B cell (primary cell): ENCODE measurements around the gene SLC5A5. TPM values are rescaled to one million over a fixed set of nuclear protein-coding genes. Genes with fewer than 3 reads are reported as not detected.
A peak's percentile ranks its signal among the peaks of the same experiment; 100 is the strongest.

Experiments used
- ATAC-seq: fragments of 200-7000 bp; cut with Tn5 transposase; one replicate; pipeline ENCODE4 v1.10.0; 2021; ENCODE audit warnings: low read depth, mild to moderate bottlenecking, moderate number of reproducible peaks, moderate library complexity
- CTCF ChIA-PET: fragments of 350-600 bp; sonication (Branson Sonifier 250); formaldehyde crosslinking; loops from one replicate; lab custom pipeline; 2021; ENCODE audit warnings: antibody characterized with exemption, inconsistent platforms; lab: Charles Lee
- POLR2A ChIA-PET: fragments of 350-600 bp; sonication (Branson Sonifier 250); formaldehyde crosslinking; loops from one replicate; lab custom pipeline; 2021; ENCODE audit warnings: antibody characterized with exemption; lab: Charles Lee
- DNase-seq: peaks from one replicate; pipeline ENCODE4 v3.0.0; 2013
- H2AFZ ChIP-seq: 2 replicates; pipeline ENCODE4 v1.6.1; 2012; ENCODE audit warnings: mild to moderate bottlenecking, low read depth, low read length; ENCODE audit not compliant: insufficient read depth, poor library complexity, severe bottlenecking
- H3K27ac ChIP-seq, 2 donors: 1 replicate in 1 of 2; 2 replicates in 1 of 2; pipeline ENCODE4 v1.5.1; 2012 to 2013; ENCODE audit warnings: low read length in 2 of 2, mild to moderate bottlenecking in 2 of 2, moderate library complexity in 1 of 2
- H3K27me3 ChIP-seq, 4 experiments: fragments of 200-600 bp in 1 of 4; sonication (generic) in 1 of 4; replicated peaks in 1 of 4; 1 replicate in 2 of 4; 2 replicates in 2 of 4; pipeline versions ENCODE4 v1.6.1 to v1.7.0; 2013 to 2016; ENCODE audit warnings: low read length in 3 of 4, mild to moderate bottlenecking in 2 of 4, mixed read lengths in 1 of 4, moderate library complexity in 1 of 4; ENCODE audit not compliant: insufficient read depth in 4 of 4, control insufficient read depth in 3 of 4; ENCODE audit errors: control extremely low read depth in 1 of 4
- H3K36me3 ChIP-seq, 2 experiments: replicated peaks in 1 of 2; 1 replicate in 1 of 2; 2 replicates in 1 of 2; pipeline versions ENCODE4 v1.6.1 to v1.7.1; 2013; ENCODE audit warnings: low read length in 1 of 2; ENCODE audit not compliant: insufficient read depth in 2 of 2, control insufficient read depth in 1 of 2; ENCODE audit errors: control extremely low read depth in 1 of 2, extremely low read depth in 1 of 2
- H3K4me1 ChIP-seq, 2 donors: fragments of 200-600 bp in 1 of 2; sonication (generic) in 1 of 2; 1 replicate in 1 of 2; 2 replicates in 1 of 2; pipeline versions ENCODE4 v1.5.1 to v1.6.1; 2013 to 2017; ENCODE audit warnings: low read length in 2 of 2; ENCODE audit not compliant: control insufficient read depth in 2 of 2, insufficient read depth in 2 of 2
- H3K4me2 ChIP-seq: replicated peaks from 2 replicates; pipeline ENCODE3; 2012; ENCODE audit warnings: mild to moderate bottlenecking, low read depth, low read length; ENCODE audit not compliant: poor library complexity, severe bottlenecking
- H3K4me3 ChIP-seq, 5 experiments: fragments of 200-600 bp in 1 of 5; sonication (generic) in 1 of 5; 1 replicate in 3 of 5; 2 replicates in 2 of 5; pipeline versions ENCODE4 v1.5.1 to v1.7.0; 2011 to 2016; ENCODE audit warnings: low read length in 4 of 5, mild to moderate bottlenecking in 4 of 5, low read depth in 2 of 5, control low read depth in 1 of 5, moderate library complexity in 1 of 5; ENCODE audit not compliant: insufficient read depth in 1 of 5; ENCODE audit errors: control extremely low read depth in 1 of 5, extremely low read depth in 1 of 5
- H3K79me2 ChIP-seq: fragments of 200-600 bp; sonication (generic); one replicate; pipeline ENCODE4 v1.6.0; 2016; ENCODE audit warnings: low read length; ENCODE audit not compliant: control insufficient read depth, insufficient read depth
- H3K9ac ChIP-seq: fragments of 200-600 bp; sonication (generic); 2 replicates; pipeline ENCODE4 v1.6.1; 2017; ENCODE audit warnings: mild to moderate bottlenecking, low read length, moderate library complexity
- H3K9me3 ChIP-seq, 3 donors: one replicate each; pipeline versions ENCODE4 v1.6.1 to v1.7.1; 2013; ENCODE audit warnings: low read length in 2 of 3; ENCODE audit not compliant: control insufficient read depth in 2 of 3, insufficient read depth in 1 of 3; ENCODE audit errors: control extremely low read depth in 1 of 3
- H4K20me1 ChIP-seq: 2 replicates; pipeline ENCODE4 v1.6.0; 2012; ENCODE audit warnings: mild to moderate bottlenecking, low read length; ENCODE audit not compliant: insufficient read depth, control insufficient read depth, poor library complexity, severe bottlenecking
- H3K27ac Mint-ChIP-seq: one replicate; pipeline ENCODE4 v1.8.0; 2021; ENCODE audit warnings: mixed read lengths
- H3K27me3 Mint-ChIP-seq: one replicate; pipeline ENCODE4 v1.8.0; 2021; ENCODE audit warnings: mixed read lengths
- H3K4me1 Mint-ChIP-seq: one replicate; pipeline ENCODE4 v1.8.0; 2021; ENCODE audit warnings: mixed read lengths
- H3K4me3 Mint-ChIP-seq: one replicate; pipeline ENCODE4 v1.8.0; 2021; ENCODE audit warnings: mixed read lengths
- H3K9me3 Mint-ChIP-seq: one replicate; pipeline ENCODE4 v1.8.0; 2022; ENCODE audit warnings: mixed read lengths; ENCODE audit not compliant: insufficient read depth
- CTCF ChIP-seq: fragments of 200-600 bp; IDR thresholded peaks from one replicate; pipeline ENCODE4 v1.8.0; 2022; ENCODE audit warnings: antibody characterized with exemption, mild to moderate bottlenecking
- EZH2 ChIP-seq: IDR thresholded peaks from 2 replicates; pipeline ENCODE4 v1.6.1; 2012; ENCODE audit warnings: borderline replicate concordance, low read depth, mild to moderate bottlenecking, moderate library complexity, low read length; ENCODE audit not compliant: insufficient read depth, poor library complexity, severe bottlenecking
- WGBS: methylation state at CpG from one replicate; pipeline ENCODE4 v1.1.5; 2013; ENCODE audit warnings: missing lambda C conversion rate; ENCODE audit not compliant: insufficient coverage; 5-methylcytosine and 5-hydroxymethylcytosine counted together
- intact Hi-C: fragments of 100-400 bp; cut with micrococcal nuclease; formaldehyde crosslinking; loops from one replicate; pipeline ENCODE4 v1.10.0; 2022
- polyA plus RNA-seq: library from polyadenylated mRNA; depleted of rRNA; stranded (reverse); fragments of >200 nt; gene quantifications from 2 replicates; pipeline ENCODE4 v1.2.3, GENCODE V29; 2012
- total RNA-seq, 2 donors: library from RNA; stranded (reverse); fragments of 120-200 nt in 1 of 2; gene quantifications; 1 replicate in 1 of 2; 2 replicates in 1 of 2; pipeline versions ENCODE4 v1.2.3 to v1.2.4, GENCODE V29; 2013 to 2022

Gene SLC5A5
- total and polyA plus RNA-seq, 2 donors (not counting 1 experiment from before 2014, with no cell fraction given): 0.07 to 0.40 TPM

- H3K27ac ChIP-seq: no peak overlapping the region
- ATAC-seq: peak; percentile 12
- peaks cover 5% of the 10 kb centered on the region for H3K27me3 Mint-ChIP-seq
- peaks cover 0 to 33% (median 15%) of the 10 kb centered on the region in 4 experiments for H3K27me3 ChIP-seq
- H3K4me1 Mint-ChIP-seq: peaks cover 20% of the 10 kb centered on the region
- TF ChIP-seq CTCF: no peak
- peak; percentile 76 for TF ChIP-seq EZH2
- POLR2A ChIA-PET: interaction anchor here (0.5 to 1.8 kb wide), 4 partner anchors 13 to 78 kb away, joined by 3 to 7 read pairs (median 3); partner anchors contain the start of gene RPL18A
- peak; percentile 68 for DNase-seq
- peaks cover 0 to 13% (median 0%) of the 10 kb centered on the region in 3 donors for H3K9me3 ChIP-seq
- no peaks in the 10 kb centered on the region for H3K79me2 ChIP-seq
- WGBS: 2% methylated on average over 61 of the region's 61 CpGs
- no peaks in the 10 kb centered on the region for H4K20me1 ChIP-seq
- no peaks in the 10 kb centered on the region for H3K9me3 Mint-ChIP-seq
- no peak overlapping the region for H3K27ac Mint-ChIP-seq
- intact Hi-C loops: loop anchor here (2.0 kb wide), 1 partner anchor 60 kb away; the partner anchor contains the start of gene CCDC124
- CTCF ChIA-PET: interaction anchor here (3.6 to 4.2 kb wide), 2 partner anchors 13 to 60 kb away, joined by 16 to 23 read pairs; partner anchors contain the start of genes CCDC124 and RPL18A
- peak overlapping the region; percentile 74 for H3K4me3 Mint-ChIP-seq
- peak overlapping the region; percentile 87 for H2AFZ ChIP-seq
- no peaks in the 10 kb centered on the region for H3K36me3 ChIP-seq
- H3K4me3 ChIP-seq: peak overlapping the region in 4 of 5 experiments; percentile 28 to 55 (median 44)
- H3K4me2 ChIP-seq: peak overlapping the region; percentile 93
- peak overlapping the region; percentile 58 for H3K9ac ChIP-seq
- H3K4me1 ChIP-seq: peaks cover 25 to 31% of the 10 kb centered on the region in 2 donors
These were observed 681 bp downstream of the SLC5A5 start for GRCh38 chr19:17872251-17873001.
